GM21529 (cell line): Measurements from ENCODE around the gene HOXB1.
"Not testable (repeated sequence)": the region's sequence is repeated elsewhere in the genome, so short reads cannot be mapped to it uniquely, and the experiment has no call there.

Experiments
- ATAC-seq: cut with Tn5 transposase; IDR thresholded peaks from one replicate; pipeline ENCODE4 v1.9.1; 2021; ENCODE audit not compliant: unreplicated experiment

The HOXB1 gene

DNA sequence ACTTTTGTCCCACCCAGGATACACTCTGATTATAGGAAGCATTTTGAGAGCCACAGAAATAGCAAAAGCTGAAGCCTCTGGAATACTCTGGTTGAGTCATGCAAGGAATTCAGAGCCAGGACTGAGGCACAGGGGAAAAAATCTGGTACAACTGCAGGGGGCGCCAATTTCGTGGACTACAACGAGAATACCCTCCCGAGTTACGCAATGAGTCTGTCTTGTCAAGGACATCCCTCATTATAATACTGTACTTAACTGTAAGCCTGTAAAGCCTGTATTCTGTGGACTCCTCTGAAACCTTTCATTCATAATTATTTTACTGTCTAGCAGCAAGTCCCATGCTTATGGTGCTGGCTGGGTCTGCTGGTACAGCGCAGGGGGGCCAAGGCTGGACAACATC lies 7.8 kb downstream of the HOXB1 start:
- ATAC-seq = no peak

DNA sequence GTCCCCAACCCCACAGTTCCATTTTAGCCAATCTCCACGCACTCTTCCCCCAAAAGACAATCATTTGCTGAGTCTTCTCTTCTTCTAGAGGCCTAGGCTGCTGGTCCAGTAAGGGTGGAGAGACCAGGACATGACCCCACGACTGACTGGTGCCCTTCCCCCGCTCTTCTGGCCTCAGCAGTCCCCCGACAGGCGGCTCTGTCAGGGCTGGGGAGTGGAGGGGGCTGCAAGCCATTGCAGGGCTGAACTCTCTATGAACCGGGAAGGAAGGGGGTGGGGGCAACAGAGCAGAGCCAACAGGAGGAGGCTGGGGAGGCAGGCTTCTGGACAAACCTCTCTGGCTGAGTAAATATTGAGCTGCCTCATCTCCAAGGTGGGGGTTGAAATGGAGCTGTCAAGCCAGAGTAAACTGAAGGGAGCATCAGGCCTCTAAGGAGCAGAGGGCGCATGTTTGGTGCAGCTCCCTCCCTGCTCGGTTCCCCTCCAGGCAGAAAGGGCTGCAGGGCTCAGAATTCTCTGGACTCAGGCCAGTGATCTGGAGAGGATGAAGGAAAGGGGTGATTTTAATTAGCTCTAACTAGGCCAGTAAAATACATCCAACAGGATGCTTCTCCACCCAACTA lies 8.7 kb downstream of the HOXB1 start:
- ATAC-seq = no peak

- no peak for ATAC-seq
Observed at GRCh38 chr17:48520631-48521079, 10.2 kb downstream of the HOXB1 start.

- ATAC-seq = no peak
Observed at GRCh38 chr17:48519427-48519826, 11.4 kb downstream of the HOXB1 start.

GRCh38 chr17:48517478-48517877 lies 13.3 kb downstream of the HOXB1 start:
- no peak for ATAC-seq

- no peak for ATAC-seq
Observed at GRCh38 chr17:48515925-48516900, 14.6 kb downstream of the HOXB1 start.

DNA sequence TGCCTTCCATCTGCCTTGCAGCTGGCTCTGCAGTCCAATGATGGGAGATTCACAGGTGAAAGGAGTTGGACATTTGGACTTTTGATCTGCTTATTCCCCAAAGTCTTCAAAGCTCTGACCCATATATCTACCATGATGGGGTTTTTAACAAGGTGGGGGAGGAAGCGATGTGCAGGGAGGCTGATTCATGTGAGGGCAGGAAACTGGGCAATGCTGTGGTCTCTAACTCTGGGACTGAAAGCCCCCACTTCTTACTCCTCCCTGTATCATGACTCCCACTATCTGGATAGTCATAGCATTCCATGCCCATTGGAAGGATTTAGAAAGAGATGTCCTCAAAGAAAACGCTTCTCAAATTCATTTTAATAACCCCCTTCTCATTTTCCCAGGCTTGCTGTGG lies 16.3 kb downstream of the HOXB1 start:
- no peak for ATAC-seq

DNA sequence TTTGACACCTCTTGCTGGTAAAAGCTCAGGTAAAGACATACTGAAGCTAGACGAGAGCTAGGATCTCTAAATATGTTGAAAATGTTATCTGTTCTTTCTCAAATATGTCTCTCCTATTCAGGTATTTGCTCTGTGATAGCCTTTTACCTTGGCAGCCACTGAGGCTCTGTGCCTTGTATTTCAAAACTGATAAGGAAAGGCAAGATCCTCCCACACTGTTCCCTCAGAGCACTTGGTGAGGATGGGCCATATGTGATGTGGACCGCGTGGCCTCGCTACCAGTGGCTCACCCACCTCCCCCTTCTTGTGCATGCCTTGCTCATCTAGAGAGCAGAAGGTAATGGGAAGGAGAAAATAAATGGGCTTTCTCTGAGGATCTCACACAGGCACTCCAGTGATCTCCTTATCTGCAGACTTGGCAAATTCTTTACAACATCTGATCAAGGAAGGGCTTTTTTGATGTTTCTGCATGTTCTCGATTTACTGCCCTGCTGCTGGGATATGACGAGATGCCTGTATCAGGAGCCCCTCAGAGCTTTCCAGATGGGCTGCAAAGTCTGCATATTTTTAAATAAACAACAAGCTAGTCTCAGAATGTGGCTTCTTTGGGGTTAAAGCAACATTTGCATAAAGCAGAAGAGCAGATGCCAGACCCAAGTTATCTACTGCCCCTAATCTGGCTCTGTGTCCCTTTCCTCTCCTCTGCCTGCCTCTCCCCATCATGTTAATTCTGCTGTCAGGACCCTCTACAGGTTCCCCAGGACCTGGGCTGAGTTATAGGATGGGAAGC lies 16.9 kb downstream of the HOXB1 start:
- ATAC-seq = peak; percentile 38

DNA sequence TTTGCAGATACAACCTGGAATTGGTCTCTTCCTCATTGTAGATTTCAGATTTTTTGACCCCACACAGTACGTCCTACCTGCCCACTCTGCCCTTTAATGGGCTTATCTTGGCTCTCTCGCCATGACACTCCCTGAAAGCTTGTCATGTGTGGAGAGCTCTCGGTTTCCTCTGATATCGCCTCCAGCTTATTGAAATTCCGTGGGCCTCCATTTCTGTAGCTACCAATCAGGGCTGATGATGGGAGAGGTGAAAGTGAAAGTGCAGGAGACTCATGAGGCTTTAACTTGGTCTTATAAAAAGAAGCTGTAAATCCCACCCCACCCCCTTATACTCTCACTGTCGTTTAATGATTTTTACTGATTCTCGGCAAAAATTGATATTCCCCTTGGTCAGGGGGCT lies 17.7 kb downstream of the HOXB1 start:
- ATAC-seq = no peak

DNA sequence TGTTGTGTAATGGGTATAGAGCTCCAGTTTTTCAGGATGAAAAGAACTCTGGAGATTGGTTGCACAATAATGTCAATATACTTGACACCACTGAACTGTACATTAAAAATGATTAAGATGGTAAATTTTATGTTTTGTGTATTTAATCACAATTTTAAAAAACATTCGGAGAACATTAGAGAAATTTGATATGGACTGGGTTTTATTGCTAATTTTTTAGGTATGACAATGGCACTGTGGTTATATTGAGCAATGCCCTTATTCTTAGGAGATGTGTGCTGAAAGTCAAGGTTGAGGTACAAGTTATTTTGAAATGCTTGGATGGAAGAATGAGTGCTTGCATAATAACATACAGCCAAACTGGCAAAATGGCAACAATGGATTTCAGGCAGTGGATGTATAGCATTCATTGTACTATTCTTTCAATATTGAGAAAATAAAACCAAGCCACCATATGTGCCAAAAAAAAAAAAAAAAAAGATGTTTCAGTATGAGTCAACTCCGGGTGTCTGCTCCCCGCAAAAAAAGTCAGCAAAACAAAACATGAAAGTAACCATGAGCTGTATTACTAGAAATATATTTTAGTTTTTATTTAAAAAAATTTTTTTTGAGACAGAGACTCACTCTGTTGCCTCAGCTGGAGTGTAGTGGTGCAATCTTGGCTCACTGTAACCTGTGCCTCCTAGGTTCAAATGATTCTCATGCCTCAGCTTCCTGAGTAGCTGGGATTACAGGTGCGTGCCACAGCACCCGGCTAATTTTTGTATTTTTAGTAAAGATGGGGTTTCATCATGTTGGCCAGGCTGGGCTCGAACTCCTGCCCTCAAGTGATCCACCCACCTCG lies 19.8 kb downstream of the HOXB1 start:
- ATAC-seq = no peak

DNA sequence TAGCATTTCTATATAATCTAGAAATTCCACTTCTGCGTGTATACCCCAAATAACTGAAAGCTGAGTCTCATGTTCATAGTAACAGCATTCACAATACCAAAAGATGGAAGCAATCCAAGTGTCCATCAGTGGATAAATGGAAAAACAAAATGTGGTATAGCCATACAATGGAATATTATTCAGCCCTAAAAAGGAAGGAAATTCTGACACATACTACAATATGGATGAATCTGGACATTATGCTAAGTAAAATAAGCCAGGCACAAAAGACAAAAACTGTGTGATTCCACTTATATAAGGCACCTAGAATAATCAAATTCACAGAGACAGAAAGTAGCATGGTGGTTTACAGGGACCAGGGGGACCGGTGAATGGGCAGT lies 20.4 kb downstream of the HOXB1 start:
- no peak for ATAC-seq

DNA sequence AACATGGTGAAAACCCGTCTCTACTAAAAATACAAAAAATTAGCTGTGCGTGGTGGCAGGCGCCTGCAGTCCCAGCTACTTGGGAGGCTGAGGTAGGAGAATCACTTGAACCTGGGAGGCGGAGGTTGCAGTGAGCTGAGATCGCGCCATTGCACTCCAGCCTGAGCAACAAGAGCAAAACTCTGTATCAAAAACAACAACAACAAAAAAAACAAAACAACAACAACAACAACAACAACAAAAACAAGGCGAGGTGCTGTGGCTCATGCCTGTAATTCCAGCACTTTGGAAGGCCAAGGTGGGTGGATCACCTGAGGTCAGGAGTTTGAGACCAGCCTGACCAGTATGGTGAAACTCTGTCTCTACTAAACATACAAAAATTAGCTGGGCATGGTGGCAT lies 21.1 kb downstream of the HOXB1 start:
- ATAC-seq = not testable (repeated sequence)

GRCh38 chr17:48506246-48506645 lies 24.6 kb downstream of the HOXB1 start:
- no peak for ATAC-seq

DNA sequence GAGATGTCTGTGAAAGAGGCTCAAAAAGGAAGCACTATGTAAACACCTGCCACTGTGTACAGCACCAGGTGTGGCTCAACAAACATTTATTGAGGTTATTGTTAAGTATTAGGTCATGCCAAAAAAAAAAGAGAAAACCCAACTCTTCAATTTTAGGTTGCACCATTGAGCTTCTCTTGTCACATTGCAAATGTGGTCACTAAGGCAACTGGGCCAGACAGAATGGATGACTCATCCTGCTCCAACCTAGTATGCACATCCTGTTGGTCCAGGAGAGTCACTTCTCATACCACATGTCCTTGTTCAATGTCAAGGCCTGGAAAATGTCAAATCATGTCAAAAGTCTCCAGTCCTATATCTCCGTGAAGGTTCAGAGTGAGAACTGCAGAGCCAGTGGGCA lies 25.0 kb downstream of the HOXB1 start:
- ATAC-seq = peak; percentile 88

DNA sequence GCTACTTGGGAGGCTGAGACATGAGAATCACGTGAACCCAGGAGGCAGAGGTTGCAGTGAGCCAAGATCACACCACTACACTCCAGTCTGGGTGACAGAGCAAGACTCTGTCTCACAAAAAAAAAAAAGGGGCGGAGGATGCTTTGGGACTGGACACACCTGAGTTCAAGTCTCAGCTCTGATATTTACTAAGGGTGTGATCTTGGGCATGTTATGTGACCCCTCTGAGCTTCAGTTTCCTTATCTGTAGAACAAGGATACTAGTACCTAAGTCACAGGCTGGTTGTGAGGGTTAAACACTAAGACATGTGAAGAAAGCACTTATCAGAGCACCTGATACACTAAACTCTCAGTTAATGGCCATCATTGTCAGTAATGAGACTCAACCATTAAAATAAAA lies 25.9 kb downstream of the HOXB1 start:
- ATAC-seq = no peak

DNA sequence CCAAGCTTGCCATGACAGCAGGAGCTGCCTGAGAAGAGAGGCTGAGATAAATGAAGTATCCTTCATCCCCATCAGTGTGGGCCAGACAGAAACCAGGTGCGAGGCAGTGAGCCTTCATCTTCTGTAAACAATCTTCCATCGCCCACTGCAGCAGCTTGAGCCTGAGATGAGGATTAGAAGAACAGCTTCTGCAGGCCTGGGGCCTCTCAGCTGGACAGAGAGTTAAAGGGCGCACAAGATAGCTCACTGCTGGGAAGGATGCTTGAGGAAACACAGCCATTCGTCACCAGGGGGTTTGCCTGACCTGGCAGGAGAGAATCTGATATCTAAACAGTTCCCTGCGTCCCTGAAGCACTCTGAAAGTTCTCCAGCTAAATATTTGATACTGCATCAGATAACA lies 27.1 kb downstream of the HOXB1 start:
- no peak for ATAC-seq

- no peak for ATAC-seq
Observed at GRCh38 chr17:48502901-48503300, 27.9 kb downstream of the HOXB1 start.

GRCh38 chr17:48502312-48502711 lies 28.5 kb downstream of the HOXB1 start:
- ATAC-seq = no peak

DNA sequence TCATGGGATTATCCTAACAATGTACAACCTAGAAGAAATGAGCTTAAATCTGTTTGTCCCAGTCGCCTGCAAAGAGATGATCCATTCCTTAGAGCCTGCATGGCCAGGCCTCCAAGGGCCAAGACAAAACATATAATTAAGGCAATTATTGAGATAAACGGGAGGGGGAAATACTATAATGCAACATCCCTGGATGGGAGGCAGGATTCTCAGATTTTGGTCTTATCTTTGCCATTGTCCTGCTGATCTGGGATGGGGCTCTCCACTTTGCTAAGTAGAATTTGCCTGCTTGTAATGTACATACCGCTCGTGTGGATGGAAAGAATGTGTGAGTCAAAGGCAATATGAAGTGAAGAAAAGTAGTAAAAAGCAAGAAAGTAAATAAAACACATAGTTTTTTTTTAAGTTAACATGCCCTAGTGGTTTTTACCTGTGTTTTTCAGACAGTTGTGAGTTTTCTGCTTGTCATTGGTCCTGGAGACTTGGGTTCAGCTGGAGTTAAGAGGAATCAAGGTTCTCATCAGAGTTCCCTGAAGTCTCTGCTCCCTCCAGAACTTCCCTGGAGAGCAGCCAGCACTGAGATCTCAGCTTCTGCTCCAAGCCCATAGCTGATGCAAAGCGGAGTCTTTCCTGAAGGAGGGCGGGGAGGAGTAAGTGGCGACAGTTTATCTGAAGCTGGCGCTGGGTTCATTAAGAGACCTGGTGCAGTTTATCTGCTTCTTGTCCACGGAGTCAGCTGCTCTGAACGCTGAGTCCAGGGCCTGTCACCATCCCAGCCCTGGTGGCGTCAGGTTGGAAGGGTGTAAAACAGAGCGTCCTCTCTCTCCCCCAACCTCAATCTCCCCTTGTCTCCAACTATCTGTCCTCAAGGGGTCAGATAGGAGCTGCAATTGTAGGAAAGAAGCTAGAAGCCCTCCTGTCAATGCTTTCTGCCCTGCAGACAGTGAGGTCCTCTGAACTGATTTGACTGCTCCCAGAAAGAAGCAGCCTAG lies 30.1 kb downstream of the HOXB1 start:
- no peak for ATAC-seq
